ENCODE data around the gene ARMC9. TPM values are rescaled to one million over a fixed set of nuclear protein-coding genes. Genes with fewer than 3 reads are reported as not detected.
"Not testable (repeated sequence)": the region's sequence is repeated elsewhere in the genome, so short reads cannot be mapped to it uniquely, and the experiment has no call there.

ARMC9 gene
- total RNA-seq, 1 experiment from 2014 or later = 3.3 TPM

- Mint-ChIP-seq H3K36me3 (ENCODE audit: insufficient read depth, unreplicated experiment) (no peaks in the 10 kb centered on the region), H3K9me3 (ENCODE audit: unreplicated experiment) (no peaks in the 10 kb centered on the region), H3K27me3 (ENCODE audit: insufficient read depth, unreplicated experiment) (no peaks in the 10 kb centered on the region), H3K27ac (ENCODE audit: unreplicated experiment) (no peak overlapping the region), H3K4me3 (ENCODE audit: unreplicated experiment) (no peak overlapping the region), H3K4me1 (ENCODE audit: low read depth, unreplicated experiment) (peaks cover 6% of the 10 kb centered on the region)
- Histone ChIP-seq H3K4me1 (no peaks in the 10 kb centered on the region), H3K4me3 (ENCODE audit: low read depth, low read length) (no peak overlapping the region), H3K36me3 (ENCODE audit: control insufficient read depth, insufficient read depth, low read length) (no peaks in the 10 kb centered on the region), H3K9me3 (no peaks in the 10 kb centered on the region), H3K27me3 (replicated peaks; ENCODE audit: control insufficient read depth, insufficient read depth, low read length) (no peaks in the 10 kb centered on the region)
- TF ChIP-seq CTCF (IDR thresholded peaks at IDR 0.05; ENCODE audit: insufficient read depth in 1 of 2, low read depth in 1 of 2, low read length in 1 of 2, severe bottlenecking in 1 of 2, unreplicated experiment in 1 of 2) = no peak
- ChIA-PET POLR2A (no interaction called here), CTCF (no interaction called here)
- DNase-seq = no peak
- intact Hi-C loops (cut with micrococcal nuclease; ENCODE audit: unreplicated experiment) = no loop called here
- no TSS peak for BruUV-seq (replicated peaks)
These were observed 102.3 kb downstream of the ARMC9 start for GRCh38 chr2:231300722-231301076.

GRCh38 chr2:231304259-231304658, 105.8 kb downstream of the ARMC9 start:
- H3K4me1 Mint-ChIP-seq (ENCODE audit: low read depth, unreplicated experiment); BruUV-seq (replicated peaks); H3K9me3 ChIP-seq; H3K27me3 Mint-ChIP-seq (ENCODE audit: insufficient read depth, unreplicated experiment); H3K36me3 ChIP-seq (ENCODE audit: control insufficient read depth, insufficient read depth, low read length); DNase-seq; intact Hi-C loops (cut with micrococcal nuclease; ENCODE audit: unreplicated experiment); H3K27me3 ChIP-seq (replicated peaks; ENCODE audit: control insufficient read depth, insufficient read depth, low read length); H3K27ac Mint-ChIP-seq (ENCODE audit: unreplicated experiment); H3K9me3 Mint-ChIP-seq (ENCODE audit: unreplicated experiment); H3K4me1 ChIP-seq; H3K36me3 Mint-ChIP-seq (ENCODE audit: insufficient read depth, unreplicated experiment); H3K4me3 Mint-ChIP-seq (ENCODE audit: unreplicated experiment); H3K4me3 ChIP-seq (ENCODE audit: low read depth, low read length): not testable (repeated sequence)
- ChIA-PET POLR2A (interaction anchor here (0.6 kb wide), 2 partner anchors 20 to 35 kb away, joined by 3 read pairs; no protein-coding TSS in a partner anchor), CTCF (interaction anchor here (0.6 kb wide), 1 partner anchor 148 kb away, joined by 3 read pairs; no protein-coding TSS in a partner anchor)

GRCh38 chr2:231305221-231305620, 106.8 kb downstream of the ARMC9 start:
- Mint-ChIP-seq H3K27ac (ENCODE audit: unreplicated experiment) (no peak overlapping the region), H3K4me1 (ENCODE audit: low read depth, unreplicated experiment) (no peaks in the 10 kb centered on the region), H3K4me3 (ENCODE audit: unreplicated experiment) (no peak overlapping the region), H3K9me3 (ENCODE audit: unreplicated experiment) (no peaks in the 10 kb centered on the region), H3K36me3 (ENCODE audit: insufficient read depth, unreplicated experiment) (no peaks in the 10 kb centered on the region), H3K27me3 (ENCODE audit: insufficient read depth, unreplicated experiment) (no peaks in the 10 kb centered on the region)
- Histone ChIP-seq H3K9me3 (no peaks in the 10 kb centered on the region), H3K36me3 (ENCODE audit: control insufficient read depth, insufficient read depth, low read length) (no peaks in the 10 kb centered on the region), H3K27me3 (replicated peaks; ENCODE audit: control insufficient read depth, insufficient read depth, low read length) (no peaks in the 10 kb centered on the region), H3K4me3 (ENCODE audit: low read depth, low read length) (no peak overlapping the region), H3K4me1 (no peaks in the 10 kb centered on the region)
- ChIA-PET POLR2A (no interaction called here), CTCF (interaction anchor here (0.6 kb wide), 1 partner anchor 495 kb away, joined by 4 read pairs; no protein-coding TSS in a partner anchor)
- TF ChIP-seq CTCF (IDR thresholded peaks at IDR 0.05; ENCODE audit: insufficient read depth in 1 of 2, low read depth in 1 of 2, low read length in 1 of 2, severe bottlenecking in 1 of 2, unreplicated experiment in 1 of 2) = no peak
- no TSS peak for BruUV-seq (replicated peaks)
- no peak for DNase-seq
- intact Hi-C loops (cut with micrococcal nuclease; ENCODE audit: unreplicated experiment) = no loop called here
